A549 (cell line): ENCODE data around the gene DLG2. TPM values are rescaled to one million over a fixed set of nuclear protein-coding genes. Genes with fewer than 3 reads are reported as not detected.

Source experiments
- ATAC-seq, 2 experiments: fragments of 200-7000 bp in 1 of 2; fragments of >200 bp in 1 of 2; cut with Nextera tagmentation in 1 of 2; cut with Tn5 transposase in 1 of 2; 3 replicates each; pipeline versions ENCODE4 v1.8.0 to v1.9.1; 2018 to 2020; ENCODE audit warnings: mild to moderate bottlenecking in 1 of 2, moderate library complexity in 1 of 2
- CTCF ChIA-PET: fragments of 300-600 bp; sonication (Branson Sonifier 250); formaldehyde crosslinking; extraction: SDS; loops from one replicate; lab custom pipeline; 2021; ENCODE audit warnings: antibody characterized with exemption, inconsistent platforms; lab: Yijun Ruan, JAX
- POLR2A ChIA-PET: fragments of 350-600 bp; formaldehyde crosslinking; extraction: SDS; loops from one replicate; lab custom pipeline; 2021; ENCODE audit warnings: antibody characterized with exemption, inconsistent platforms; lab: Yijun Ruan, JAX
- DNase-seq, 2 experiments: peaks; one replicate each; pipeline versions ENCODE4 v3.0.0 to v3.0.0-alpha.2; 2011 to 2016; ENCODE audit warnings: low read depth in 1 of 2, low spot score in 1 of 2
- FAIRE-seq: peaks from 2 replicates; lab custom pipeline; 2011; peaks lifted over from hg19 to GRCh38; lab: Jason Lieb, UNC
- H3K27ac ChIP-seq, 2 experiments: fragments of >200 bp; sonication (Bioruptor Twin); formaldehyde crosslinking; 3 replicates each; pipeline ENCODE4 v1.5.1; 2016 to 2017
- H3K4me1 ChIP-seq: fragments of >200 bp; sonication (Bioruptor Twin); formaldehyde crosslinking; 3 replicates; pipeline ENCODE4 v1.6.1; 2016
- H3K4me2 ChIP-seq: fragments of >200 bp; sonication (Bioruptor Twin); formaldehyde crosslinking; 3 replicates; pipeline ENCODE4 v1.6.1; 2016
- H3K4me3 ChIP-seq: fragments of >200 bp; sonication (Bioruptor Twin); formaldehyde crosslinking; 3 replicates; pipeline ENCODE4 v1.5.1; 2016
- H3K9me3 ChIP-seq: fragments of >200 bp; sonication (Bioruptor Twin); formaldehyde crosslinking; 3 replicates; pipeline ENCODE4 v1.6.1; 2016
- BCL3 ChIP-seq: fragments of >200 bp; sonication (Bioruptor Twin); formaldehyde crosslinking; IDR thresholded peaks from 3 replicates; pipeline ENCODE4 v1.6.1; 2016
- CEBPB ChIP-seq, 2 experiments: fragments of >200 bp in 1 of 2; sonication (Bioruptor Twin) in 1 of 2; formaldehyde crosslinking in 1 of 2; IDR thresholded peaks; 2 replicates each; pipeline ENCODE4 v1.6.1; 2012 to 2016
- E2F6 ChIP-seq: IDR thresholded peaks from 2 replicates; pipeline ENCODE4 v1.6.1; 2012; ENCODE audit warnings: low read depth, borderline replicate concordance
- EP300 ChIP-seq, 2 experiments: fragments of >200 bp; sonication (Bioruptor Twin); formaldehyde crosslinking; IDR thresholded peaks; 2 replicates in 1 of 2; 3 replicates in 1 of 2; pipeline ENCODE4 v1.6.1; 2016 to 2017
- ESRRA ChIP-seq: fragments of 150-350 bp; IDR thresholded peaks from 2 replicates; pipeline ENCODE4 v1.6.1; 2014; ENCODE audit warnings: mild to moderate bottlenecking, low read length, borderline replicate concordance
- FOXS1 ChIP-seq: fragments of 250-450 bp; sonication (Bioruptor Pico); IDR thresholded peaks from 2 replicates; pipeline ENCODE4 v1.5.0; 2020; ENCODE audit warnings: mild to moderate bottlenecking, moderate library complexity
- GATA3 ChIP-seq: IDR thresholded peaks from 2 replicates; pipeline ENCODE4 v1.6.1; 2012; ENCODE audit warnings: borderline replicate concordance
- HES2 ChIP-seq: fragments of >200 bp; sonication (Bioruptor Twin); formaldehyde crosslinking; IDR thresholded peaks from 2 replicates; pipeline ENCODE4 v1.6.1; 2016
- HEYL ChIP-seq: fragments of 250-450 bp; sonication (Bioruptor Pico); IDR thresholded peaks from 2 replicates; pipeline ENCODE4 v1.8.0; 2021; ENCODE audit warnings: mild to moderate bottlenecking, moderate library complexity
- HOXB5 ChIP-seq: fragments of 250-450 bp; sonication (Bioruptor Pico); IDR thresholded peaks from 2 replicates; pipeline ENCODE4 v1.5.0; 2020; ENCODE audit warnings: mild to moderate bottlenecking, moderate library complexity
- JUN ChIP-seq, 2 experiments: fragments of >200 bp; sonication (Bioruptor Twin); formaldehyde crosslinking; IDR thresholded peaks; 2 replicates in 1 of 2; 3 replicates in 1 of 2; pipeline ENCODE4 v1.6.1; 2016 to 2017
- JUNB ChIP-seq: fragments of >200 bp; sonication (Bioruptor Twin); formaldehyde crosslinking; IDR thresholded peaks from 2 replicates; pipeline ENCODE4 v1.6.1; 2016
- KDM5A ChIP-seq: fragments of 200-600 bp; sonication (generic); IDR thresholded peaks from 2 replicates; pipeline ENCODE4 v1.6.1; 2016; ENCODE audit warnings: antibody characterized with exemption, mild to moderate bottlenecking
- NFE2L2 ChIP-seq: fragments of 150-350 bp; conservative IDR thresholded peaks from 2 replicates; pipeline ENCODE4 v1.6.1; 2014; ENCODE audit warnings: low read length
- NPAS2 ChIP-seq: fragments of 250-450 bp; sonication (Bioruptor Pico); IDR thresholded peaks from 2 replicates; pipeline ENCODE4 v1.8.0; 2022; ENCODE audit warnings: mild to moderate bottlenecking, moderate library complexity, borderline replicate concordance
- RAD21 ChIP-seq, 2 experiments: fragments of >200 bp in 1 of 2; sonication (Bioruptor Twin) in 1 of 2; formaldehyde crosslinking in 1 of 2; IDR thresholded peaks in 1 of 2; conservative IDR thresholded peaks in 1 of 2; 2 replicates in 1 of 2; 3 replicates in 1 of 2; pipeline ENCODE4 v1.6.1; 2012 to 2018; ENCODE audit warnings: inconsistent platforms in 1 of 2
- RCOR1 ChIP-seq: fragments of 150-350 bp; IDR thresholded peaks from 2 replicates; pipeline ENCODE4 v1.6.1; 2014; ENCODE audit warnings: antibody characterized with exemption, low read length, low read depth
- RFX5 ChIP-seq: fragments of 450-650 bp; IDR thresholded peaks from 2 replicates; pipeline ENCODE4 v1.7.1; 2014; ENCODE audit warnings: antibody characterized with exemption, mild to moderate bottlenecking, moderate library complexity
- SMC3 ChIP-seq: fragments of >200 bp; sonication (Bioruptor Twin); formaldehyde crosslinking; IDR thresholded peaks from 3 replicates; pipeline ENCODE4 v1.6.1; 2018; ENCODE audit warnings: inconsistent platforms
- SREBF2 ChIP-seq: fragments of 450-650 bp; IDR thresholded peaks from 2 replicates; pipeline ENCODE4 v1.6.1; 2014; ENCODE audit warnings: mild to moderate bottlenecking, moderate library complexity
- TP53 ChIP-seq: fragments of 250-450 bp; sonication (Bioruptor Pico); IDR thresholded peaks from 2 replicates; pipeline ENCODE4 v1.5.0; 2021; ENCODE audit warnings: mild to moderate bottlenecking, moderate library complexity
- ZNF302 ChIP-seq: fragments of 250-450 bp; sonication (Bioruptor Pico); IDR thresholded peaks from 2 replicates; pipeline ENCODE4 v1.9.0; 2021; ENCODE audit warnings: inconsistent platforms, mild to moderate bottlenecking, moderate library complexity
- WGBS: methylation state at CpG from one replicate; pipeline ENCODE4 v1.1.6; 2017; ENCODE audit errors: missing lambda C conversion rate; 5-methylcytosine and 5-hydroxymethylcytosine counted together
- polyA plus RNA-seq, 4 experiments: library from polyadenylated mRNA; depleted of rRNA in 3 of 4; stranded (reverse); fragments of >200 nt; fragmentation: RNase III in 1 of 4; extraction: RNeasy Plus Mini Kit Qiagen cat#74134 plus additional on column Dnase treatment in 1 of 4; gene quantifications; 2 replicates in 3 of 4; 3 replicates in 1 of 4; pipeline ENCODE4 v1.2.3, GENCODE V29; 2011 to 2017
- TF ChIP-seq, protein P1 (sequence below): fragments of >200 bp; sonication (Bioruptor Twin); formaldehyde crosslinking; IDR thresholded peaks from 3 replicates; pipeline ENCODE4 v1.5.1; 2016

The DLG2 gene
- polyA plus RNA-seq, 2 of the 4 experiments (the other 2 are of a cell fraction), result 0.26 to 0.79 TPM

DNA sequence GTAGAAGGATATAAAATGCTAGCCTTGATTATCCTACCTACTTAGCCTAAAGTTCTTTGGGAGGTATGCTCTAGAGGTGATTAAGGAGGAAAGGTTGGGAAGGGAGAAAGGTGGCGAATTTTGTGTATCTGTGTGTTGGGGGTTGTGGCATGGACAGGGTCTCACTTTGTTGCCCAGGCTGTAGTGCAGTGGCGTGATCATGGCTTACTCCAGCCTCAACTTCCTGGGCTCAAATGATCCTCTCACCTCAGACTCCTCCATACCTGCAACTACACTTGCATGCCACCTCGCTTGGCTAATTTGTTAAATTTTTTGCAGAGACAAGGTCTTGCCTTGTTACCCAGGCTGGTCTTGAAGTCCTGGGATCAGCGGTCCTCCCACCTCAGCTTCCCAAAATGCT lies 1094.8 kb downstream of the DLG2 start:
- TF ChIP-seq GATA3, result no peak
- no peak for TF ChIP-seq HEYL (CRISPR knock-in tag)
- 4% methylated on average over 4 of the region's 4 CpGs for WGBS
- ATAC-seq (no peak), FAIRE-seq (no peak), DNase-seq (no peak)
- CTCF ChIA-PET, result interaction anchor here (1.2 kb wide), 1 partner anchor 26 kb away, joined by 4 read pairs; no protein-coding TSS in a partner anchor
- H3K4me3 ChIP-seq, result no peak overlapping the region
- no peaks in the 10 kb centered on the region for H3K4me1 ChIP-seq
- H3K9me3 ChIP-seq, result no peaks in the 10 kb centered on the region
- POLR2A ChIA-PET, result no interaction called here
- no peak overlapping the region for H3K27ac ChIP-seq
- no peak overlapping the region for H3K4me2 ChIP-seq

DNA sequence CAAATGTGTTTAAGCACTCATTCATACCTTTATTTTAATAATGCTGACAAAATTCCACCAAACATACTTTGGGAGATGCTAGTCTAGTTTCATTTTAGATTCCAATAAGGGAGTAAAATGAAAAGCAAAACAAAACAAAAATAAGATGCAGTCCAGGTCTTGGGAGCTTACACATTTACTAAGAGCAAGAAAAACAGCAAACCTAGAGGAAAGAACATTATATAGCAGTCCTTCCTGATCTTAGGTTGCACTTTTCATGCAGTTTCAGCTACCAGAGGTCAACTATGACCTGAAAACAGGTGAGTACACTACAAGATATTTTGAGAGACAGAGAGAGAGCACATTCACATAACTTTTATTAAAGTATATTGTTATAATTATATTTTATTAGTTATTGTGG lies 1100.9 kb downstream of the DLG2 start:
- no peak for DNase-seq
- Histone ChIP-seq H3K4me2 (no peak overlapping the region), H3K4me1 (no peaks in the 10 kb centered on the region)
- TF ChIP-seq JUNB, result no peak
- TF ChIP-seq, all 56 proteins: peak for 0
- ChIA-PET CTCF (interaction anchor here (5.1 kb wide), 1 partner anchor 690 kb away, joined by 27 read pairs; no protein-coding TSS in a partner anchor), POLR2A (no interaction called here)
- FAIRE-seq (no peak), ATAC-seq (no peak)
- H3K27ac ChIP-seq, result no peak overlapping the region
- H3K9me3 ChIP-seq, result no peaks in the 10 kb centered on the region
- H3K4me3 ChIP-seq, result no peak overlapping the region

GRCh38 chr11:84524422-84525051 lies 1102.6 kb downstream of the DLG2 start:
- Histone ChIP-seq H3K4me1 (no peaks in the 10 kb centered on the region), H3K4me3 (no peak overlapping the region), H3K9me3 (no peaks in the 10 kb centered on the region), H3K4me2 (no peak overlapping the region), H3K27ac (no peak overlapping the region)
- ChIA-PET CTCF (interaction anchor here (0.8 to 5.1 kb wide), 9 partner anchors 12 to 697 kb away, joined by 3 to 27 read pairs (median 3); no protein-coding TSS in a partner anchor), POLR2A (no interaction called here)
- TF ChIP-seq GATA3 (no peak), CEBPB (IDR thresholded peaks at IDR 0.05) (no peak), RAD21 (conservative IDR thresholded peaks at IDR 0.05 in 1 of 2, IDR thresholded peaks at IDR 0.05 in 1 of 2) (peak; percentile 49 to 53; a peak in 4 of 5 replicates), SMC3 (peak; percentile 49; the same call in 1 of the 3 replicates)
- TF ChIP-seq, protein P1, sequence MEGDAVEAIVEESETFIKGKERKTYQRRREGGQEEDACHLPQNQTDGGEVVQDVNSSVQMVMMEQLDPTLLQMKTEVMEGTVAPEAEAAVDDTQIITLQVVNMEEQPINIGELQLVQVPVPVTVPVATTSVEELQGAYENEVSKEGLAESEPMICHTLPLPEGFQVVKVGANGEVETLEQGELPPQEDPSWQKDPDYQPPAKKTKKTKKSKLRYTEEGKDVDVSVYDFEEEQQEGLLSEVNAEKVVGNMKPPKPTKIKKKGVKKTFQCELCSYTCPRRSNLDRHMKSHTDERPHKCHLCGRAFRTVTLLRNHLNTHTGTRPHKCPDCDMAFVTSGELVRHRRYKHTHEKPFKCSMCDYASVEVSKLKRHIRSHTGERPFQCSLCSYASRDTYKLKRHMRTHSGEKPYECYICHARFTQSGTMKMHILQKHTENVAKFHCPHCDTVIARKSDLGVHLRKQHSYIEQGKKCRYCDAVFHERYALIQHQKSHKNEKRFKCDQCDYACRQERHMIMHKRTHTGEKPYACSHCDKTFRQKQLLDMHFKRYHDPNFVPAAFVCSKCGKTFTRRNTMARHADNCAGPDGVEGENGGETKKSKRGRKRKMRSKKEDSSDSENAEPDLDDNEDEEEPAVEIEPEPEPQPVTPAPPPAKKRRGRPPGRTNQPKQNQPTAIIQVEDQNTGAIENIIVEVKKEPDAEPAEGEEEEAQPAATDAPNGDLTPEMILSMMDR, result peak; percentile 49
- WGBS, result 29% methylated on average over 3 of the region's 3 CpGs
- peak; percentile 17 to 19 for DNase-seq
- FAIRE-seq, result peak; percentile 78
- ATAC-seq, result peak in 1 of 2 experiments; percentile 52; a peak in 2 of 6 replicates

- Histone ChIP-seq H3K9me3 (no peaks in the 10 kb centered on the region), H3K4me1 (no peaks in the 10 kb centered on the region), H3K4me2 (no peak overlapping the region), H3K27ac (no peak overlapping the region), H3K4me3 (no peak overlapping the region)
- POLR2A ChIA-PET, result no interaction called here
- DNase-seq, result no peak
- CTCF ChIA-PET, result interaction anchor here (5.1 kb wide), 1 partner anchor 686 kb away, joined by 27 read pairs; no protein-coding TSS in a partner anchor
- ATAC-seq, result no peak
- TF ChIP-seq BCL3 (no peak), TP53 (CRISPR knock-in tag) (no peak), SREBF2 (no peak), CEBPB (IDR thresholded peaks at IDR 0.05) (no peak), KDM5A (no peak), HOXB5 (CRISPR knock-in tag) (no peak), RFX5 (no peak), ESRRA (no peak), HES2 (no peak), FOXS1 (CRISPR knock-in tag) (no peak), E2F6 (no peak), NFE2L2 (no peak), EP300 (IDR thresholded peaks at IDR 0.05) (no peak), ZNF302 (CRISPR knock-in tag) (no peak), NPAS2 (CRISPR knock-in tag) (no peak), JUN (IDR thresholded peaks at IDR 0.05) (no peak), RCOR1 (no peak), HEYL (CRISPR knock-in tag) (no peak)
- TF ChIP-seq, protein P1, result no peak
- no peak for FAIRE-seq
These were observed 1104.8 kb downstream of the DLG2 start for GRCh38 chr11:84522331-84522730.
